GM18867 (cell line): ENCODE results near the gene MACROD2.
"Not testable (repeated sequence)": the region's sequence is repeated elsewhere in the genome, so short reads cannot be mapped to it uniquely, and the experiment has no call there.

Experiments used
- ATAC-seq: cut with Tn5 transposase; IDR thresholded peaks from one replicate; pipeline ENCODE4 v1.9.1; 2021; ENCODE audit warnings: mild to moderate bottlenecking, moderate library complexity; ENCODE audit not compliant: unreplicated experiment

The MACROD2 gene

DNA sequence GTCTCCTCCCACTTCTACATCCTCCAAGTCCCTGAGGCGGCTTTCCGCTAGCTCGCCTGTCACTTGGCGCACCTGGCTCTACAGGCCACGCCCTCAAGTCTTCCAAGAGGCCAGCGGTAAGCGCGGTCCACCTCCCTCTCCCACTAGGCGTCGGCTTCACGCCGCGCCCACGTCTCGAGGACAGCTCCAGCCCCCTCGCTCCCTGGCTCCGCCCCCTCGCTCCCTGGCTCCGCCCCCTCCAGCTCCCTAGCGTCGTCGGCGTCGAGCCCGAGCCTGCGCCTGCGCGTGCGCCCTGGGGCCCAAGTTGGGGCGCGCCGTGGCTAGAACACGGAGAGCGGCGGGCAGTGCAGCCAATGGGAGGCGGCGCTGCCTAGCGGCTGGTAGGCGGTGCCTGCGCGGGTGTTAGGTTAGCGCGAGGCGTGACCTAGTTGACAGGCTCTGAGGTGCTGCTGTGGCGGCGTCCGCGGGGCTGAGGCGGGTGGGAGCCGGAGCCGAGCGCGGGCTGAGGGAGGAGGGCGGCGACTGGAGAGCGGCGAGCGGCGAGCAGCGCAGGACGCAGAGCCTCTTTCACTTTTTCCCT, at the start of gene MACROD2:
Gene MACROD2 (plus strand): TSS at position 431 of the 580 bp plus-strand sequence.
- no peak for ATAC-seq

DNA sequence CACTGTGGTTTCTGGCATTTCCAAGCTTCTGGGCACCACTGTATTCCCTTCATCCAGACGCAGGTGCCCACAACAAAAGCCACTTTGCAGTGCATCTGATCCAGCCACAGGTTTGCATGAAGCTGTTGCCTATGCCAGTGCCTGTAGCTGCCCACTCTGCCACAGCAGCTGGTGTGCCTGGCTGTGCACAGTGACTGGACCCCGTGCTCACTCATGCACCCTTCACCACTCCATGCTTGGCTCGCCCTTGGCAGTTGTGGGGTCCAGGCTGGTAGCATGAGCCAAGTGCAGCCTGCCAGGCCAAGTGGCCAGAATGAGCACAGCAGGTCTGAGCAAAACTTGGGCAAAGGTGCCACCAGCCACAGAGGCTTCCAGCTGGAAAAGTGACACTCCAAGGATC, 47.6 kb upstream of the MACROD2 start:
- ATAC-seq = no peak

DNA sequence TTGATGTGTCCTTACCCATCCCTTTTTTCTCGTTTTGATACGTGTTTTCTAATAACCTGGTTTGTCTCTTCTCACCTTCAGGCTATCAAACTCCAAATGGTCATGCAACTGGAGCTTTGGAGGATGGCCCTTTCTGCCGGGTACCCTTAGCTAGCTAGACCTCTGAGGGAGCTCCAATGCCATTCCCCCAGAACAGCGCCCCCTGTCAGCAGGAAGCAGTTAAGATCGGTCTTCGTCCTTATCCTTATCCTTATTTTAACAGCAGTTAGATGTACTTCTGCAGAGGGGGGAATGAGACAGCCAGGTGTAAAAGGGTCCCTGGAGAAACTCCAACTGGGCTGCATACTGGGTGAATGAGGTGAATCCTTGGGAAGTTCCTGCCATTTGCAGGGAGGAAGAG, 42.1 kb upstream of the MACROD2 start:
- ATAC-seq = no peak

DNA sequence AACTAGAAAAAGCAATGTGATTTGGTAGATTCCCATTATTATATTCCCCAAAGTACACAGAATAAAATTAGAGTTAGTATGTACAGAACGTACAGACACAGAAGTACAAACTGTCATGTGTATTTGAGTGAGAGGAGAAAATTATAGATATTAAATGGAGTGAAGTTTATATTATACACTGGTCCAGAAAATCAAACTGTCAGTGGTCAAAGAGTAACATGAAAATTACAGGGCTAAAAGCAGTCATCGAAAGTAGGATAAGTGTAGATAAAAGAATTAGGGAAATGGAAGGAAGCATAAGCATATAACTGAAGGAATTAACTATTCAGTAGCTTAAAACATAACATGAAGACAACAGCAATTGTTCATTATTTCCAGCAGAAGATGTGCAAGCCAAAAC, 35.2 kb upstream of the MACROD2 start:
- ATAC-seq = no peak

DNA sequence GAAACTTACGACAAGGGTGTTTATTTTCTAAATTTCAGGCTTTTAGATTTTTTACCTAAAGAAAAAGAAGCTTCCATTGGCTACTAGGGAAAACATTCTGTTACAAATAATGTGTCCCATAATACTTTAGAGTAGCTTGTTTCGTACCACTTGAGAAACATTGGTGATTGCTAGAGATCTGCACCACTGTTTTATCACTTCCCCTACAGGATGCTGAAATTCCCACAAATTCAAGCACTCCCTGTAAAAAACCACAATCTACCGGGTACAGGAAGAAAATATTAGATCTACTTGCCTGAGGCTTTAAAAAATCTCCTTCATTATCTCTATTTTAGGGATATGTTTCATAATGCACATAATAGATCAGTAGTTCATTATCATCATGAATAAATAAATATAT, 34.8 kb upstream of the MACROD2 start:
- ATAC-seq = no peak

DNA sequence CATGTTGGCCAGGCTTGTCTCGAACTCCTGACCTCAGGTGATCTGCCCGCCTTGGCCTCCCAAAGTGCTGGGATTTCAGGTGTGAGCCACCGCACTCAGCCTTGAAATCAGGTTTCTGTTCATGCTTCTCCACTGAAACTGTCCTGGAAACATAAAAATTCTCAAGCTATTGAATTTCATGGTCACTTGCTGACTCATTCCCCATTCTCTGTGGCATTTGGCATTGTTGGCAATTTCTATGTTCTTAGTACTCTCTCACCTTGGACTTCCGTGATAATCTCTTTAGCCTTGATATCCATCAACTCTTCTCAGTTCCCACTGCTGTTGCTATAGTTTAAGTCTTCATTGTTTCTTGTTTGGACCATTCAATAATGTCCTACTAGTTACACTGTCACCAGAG, 11.1 kb upstream of the MACROD2 start:
- no peak for ATAC-seq

DNA sequence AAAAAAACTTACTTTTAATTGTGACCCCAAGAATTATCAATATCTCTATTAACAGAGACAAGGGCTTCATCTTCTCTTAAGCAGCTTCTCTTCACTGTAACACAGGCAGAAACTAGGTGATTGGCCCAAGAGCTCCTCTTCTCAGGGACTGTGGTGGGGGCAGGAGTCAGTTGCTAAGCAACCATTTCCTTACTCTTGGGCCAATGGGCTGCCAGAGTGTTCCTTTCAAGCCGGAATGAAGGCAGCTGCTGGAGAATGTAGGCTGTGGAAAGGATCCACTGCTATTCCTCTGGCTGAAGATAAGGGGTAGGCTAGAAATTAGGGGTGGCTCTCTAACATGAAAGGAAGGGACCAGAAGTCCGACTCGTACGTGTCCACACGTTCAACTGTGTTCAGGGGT, 4.9 kb upstream of the MACROD2 start, which contains the start of gene SEL1L2:
Gene SEL1L2 (minus strand): TSS at position 150 of the 400 bp plus-strand sequence. CDS start 80 bp downstream, at position 70.
- no peak for ATAC-seq

DNA sequence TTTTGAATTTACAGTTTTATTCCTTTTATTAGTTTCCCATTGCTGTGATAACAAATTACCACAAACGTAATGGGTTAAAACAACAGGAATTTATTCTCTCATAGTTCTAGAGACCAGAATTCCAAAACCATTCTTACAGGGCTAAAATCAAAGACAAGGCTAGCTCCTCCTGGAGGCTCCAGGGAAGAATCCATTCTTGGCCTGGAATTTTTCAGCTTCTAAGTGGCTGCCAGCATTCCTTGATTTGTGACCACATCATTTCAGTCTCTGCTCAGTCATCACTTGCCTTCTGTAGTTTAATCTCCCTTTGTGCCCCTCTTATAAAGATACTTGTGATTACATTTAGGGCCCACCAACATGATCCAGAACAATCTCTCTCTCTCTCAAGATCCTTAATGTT, 4.0 kb upstream of the MACROD2 start:
- no peak for ATAC-seq

DNA sequence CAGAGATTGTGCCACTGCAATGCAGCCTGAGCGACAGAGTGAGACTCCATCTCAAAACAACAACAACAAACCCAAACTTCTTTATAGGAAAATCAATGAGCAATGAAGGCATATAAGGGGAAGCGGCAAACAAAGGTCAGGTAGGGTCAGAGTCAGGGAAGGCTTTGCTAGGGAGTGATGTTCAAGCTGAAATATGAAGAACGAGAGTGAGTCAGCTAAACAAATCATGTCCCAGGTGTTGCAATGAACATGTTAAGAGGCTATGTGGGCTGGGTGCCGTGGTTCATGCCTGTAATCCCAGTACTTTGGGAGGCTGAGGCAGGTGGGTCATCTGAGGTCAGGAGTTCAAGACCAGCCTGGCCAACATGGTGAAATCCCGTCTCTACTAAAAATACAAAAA, 3.4 kb upstream of the MACROD2 start:
- ATAC-seq = not testable (repeated sequence)

DNA sequence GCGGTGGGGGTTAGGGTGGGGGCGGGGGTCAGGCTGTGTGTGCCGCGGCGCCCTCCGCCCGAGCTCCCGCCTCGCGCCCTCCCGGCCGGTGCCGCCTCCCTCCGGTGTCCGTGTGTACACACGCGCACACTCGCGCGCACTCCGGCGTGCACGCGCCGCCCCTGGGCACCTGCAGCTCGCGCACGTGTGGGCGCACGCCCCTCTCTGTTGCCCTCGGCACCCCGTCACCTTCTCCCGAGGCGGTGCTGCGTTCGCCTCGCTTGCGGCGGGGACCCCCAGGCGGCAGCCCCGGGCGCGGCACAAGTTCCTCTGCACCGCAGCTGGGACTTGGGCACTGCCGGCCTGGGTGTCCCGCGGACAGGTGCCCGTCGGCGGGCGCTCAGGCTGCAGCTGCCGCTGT, 525 bp downstream of the MACROD2 start:
- no peak for ATAC-seq

DNA sequence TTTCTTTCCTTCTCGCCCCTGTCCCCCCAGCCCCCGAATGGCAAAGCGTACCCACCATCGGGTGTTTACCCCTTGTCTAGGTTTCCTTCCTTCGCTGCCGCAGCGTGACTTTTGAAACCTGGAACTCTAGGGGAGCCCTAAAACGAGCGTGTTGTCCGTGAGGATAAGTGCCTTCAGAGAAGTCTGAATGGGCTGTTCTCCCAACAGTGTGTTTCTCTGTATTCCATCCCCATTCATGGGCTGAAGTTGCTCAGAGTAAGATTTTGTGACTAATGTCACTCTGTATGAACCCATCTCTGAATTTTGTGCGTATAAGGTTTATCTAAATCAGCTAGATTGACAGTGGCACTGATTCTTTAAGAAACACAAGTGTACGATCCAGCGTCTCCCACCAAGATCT, 949 bp downstream of the MACROD2 start:
- no peak for ATAC-seq

DNA sequence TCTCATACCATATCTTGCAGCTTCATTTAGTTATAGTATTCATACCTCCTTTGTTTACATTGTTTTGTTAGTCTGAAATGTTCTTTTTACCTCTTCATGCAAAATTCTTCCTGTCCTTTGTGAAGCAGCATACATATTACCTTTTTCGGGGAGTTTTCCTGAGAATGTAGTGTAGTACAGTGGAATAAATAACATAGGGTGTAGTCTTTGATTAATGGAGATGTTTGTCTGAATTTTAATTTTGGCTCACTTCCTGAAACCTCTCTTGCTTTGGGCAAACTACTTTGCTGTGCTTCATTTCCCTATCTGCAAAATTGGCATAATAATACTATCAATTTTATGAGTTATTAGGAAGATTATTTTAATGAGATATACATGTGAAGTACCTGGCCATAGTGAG, 5.6 kb downstream of the MACROD2 start:
- ATAC-seq = no peak

DNA sequence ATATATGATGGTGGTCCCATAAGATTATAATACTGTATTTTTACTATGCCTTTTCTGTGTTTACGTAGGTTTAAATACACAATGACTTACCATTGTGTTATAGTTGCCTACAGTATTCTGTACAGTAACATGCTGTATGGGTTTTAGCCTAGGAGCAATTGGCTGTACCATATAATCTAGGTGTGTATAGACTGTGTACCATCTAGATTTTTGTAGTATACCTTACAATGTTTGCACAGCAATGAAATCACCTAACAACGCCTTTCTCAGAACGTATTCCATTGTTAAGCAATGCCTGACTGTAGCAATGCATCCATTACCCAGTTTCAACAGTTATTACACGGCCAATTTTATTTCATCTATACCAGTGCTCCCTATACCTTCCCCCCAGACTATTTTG, 10.7 kb downstream of the MACROD2 start:
- no peak for ATAC-seq

DNA sequence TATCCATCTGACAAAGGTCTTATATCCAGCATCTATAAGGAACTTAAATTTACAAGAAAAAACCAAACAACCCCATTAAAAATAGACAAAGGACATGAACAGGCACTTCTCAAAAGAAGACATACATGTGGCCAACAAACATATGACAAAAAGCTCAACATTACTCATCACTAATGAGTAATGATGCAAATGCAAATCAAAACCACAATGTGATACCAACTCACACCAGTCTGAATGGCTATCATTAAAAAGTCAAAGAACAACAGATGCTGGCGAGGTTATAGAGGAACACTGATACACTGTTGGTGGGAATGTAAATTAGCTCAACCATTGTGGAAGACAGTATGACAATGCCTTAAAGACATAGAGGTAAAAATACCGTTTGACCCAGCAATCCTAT, 13.9 kb downstream of the MACROD2 start:
- ATAC-seq = no peak

DNA sequence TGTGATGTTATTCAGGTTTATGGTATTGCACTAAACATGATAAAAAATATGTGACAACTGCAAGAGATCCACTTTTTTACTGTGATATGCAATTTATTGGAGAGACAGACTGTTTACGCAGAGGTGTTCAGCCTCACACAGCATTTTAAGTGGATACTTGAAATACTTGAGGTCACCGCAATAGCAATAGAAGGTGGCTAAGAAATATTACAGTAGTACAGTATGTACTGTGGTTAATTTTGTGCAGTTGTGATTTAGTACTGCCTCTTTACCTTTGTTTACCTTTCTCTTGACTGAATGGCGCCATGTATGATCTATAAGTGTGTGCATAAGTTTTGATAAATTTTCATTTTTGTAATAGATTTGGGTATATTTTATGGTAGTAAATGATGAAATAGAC, 17.4 kb downstream of the MACROD2 start:
- ATAC-seq = no peak

DNA sequence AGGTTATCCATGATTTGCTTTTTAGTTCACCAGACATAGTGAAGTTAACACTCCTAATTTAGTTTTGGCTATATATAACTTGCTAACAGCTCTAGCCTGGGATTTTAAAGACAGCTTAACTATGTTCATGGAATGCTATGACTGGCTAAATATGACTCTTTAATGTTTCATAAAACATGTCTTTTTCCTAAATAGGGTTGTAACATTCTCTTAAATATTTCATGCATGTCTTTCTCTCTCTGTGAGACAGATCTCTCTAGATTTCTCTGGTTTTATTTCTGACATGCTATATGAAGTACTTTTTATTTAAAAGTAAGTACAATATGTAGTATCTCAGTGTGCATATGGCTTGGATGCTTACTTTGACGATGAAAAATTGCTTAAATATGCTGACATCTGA, 35.7 kb downstream of the MACROD2 start:
- ATAC-seq = no peak

DNA sequence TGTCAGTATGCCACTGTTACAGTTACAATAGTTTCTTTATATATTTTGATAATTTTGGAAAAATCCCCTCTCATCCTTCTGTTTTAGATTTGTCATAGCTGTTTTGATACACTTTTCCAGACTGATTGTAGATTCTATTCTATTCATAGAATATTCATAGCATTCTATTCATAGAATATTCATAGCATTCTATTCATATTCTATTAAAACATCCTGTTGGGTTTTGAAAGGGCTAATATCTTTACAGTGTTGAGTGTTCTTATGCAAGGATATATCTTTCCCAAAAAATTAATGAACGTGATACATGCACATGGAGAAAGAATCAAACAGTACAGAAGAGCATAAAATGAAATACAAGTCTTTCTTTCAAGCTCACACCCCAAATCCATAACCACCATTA, 38.0 kb downstream of the MACROD2 start:
- no peak for ATAC-seq

DNA sequence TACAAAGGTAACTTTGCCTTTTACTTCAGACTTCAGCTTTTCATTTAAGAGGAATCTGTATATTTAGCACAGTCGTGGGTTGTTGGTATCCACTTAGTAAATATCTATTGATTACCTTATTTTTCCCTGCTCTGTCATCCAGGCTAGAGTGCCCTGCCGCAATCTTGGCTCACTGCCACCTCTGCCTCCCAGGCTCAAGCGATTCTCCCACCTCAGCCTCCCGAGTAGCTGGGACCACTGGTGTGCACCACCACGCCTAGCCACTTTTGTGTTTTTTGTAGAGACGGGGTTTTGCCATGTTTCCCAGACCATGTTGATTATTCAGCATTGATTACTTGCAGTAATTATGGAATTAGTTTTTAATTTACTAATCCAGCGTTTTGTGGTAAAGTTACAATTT, 41.3 kb downstream of the MACROD2 start:
- no peak for ATAC-seq

DNA sequence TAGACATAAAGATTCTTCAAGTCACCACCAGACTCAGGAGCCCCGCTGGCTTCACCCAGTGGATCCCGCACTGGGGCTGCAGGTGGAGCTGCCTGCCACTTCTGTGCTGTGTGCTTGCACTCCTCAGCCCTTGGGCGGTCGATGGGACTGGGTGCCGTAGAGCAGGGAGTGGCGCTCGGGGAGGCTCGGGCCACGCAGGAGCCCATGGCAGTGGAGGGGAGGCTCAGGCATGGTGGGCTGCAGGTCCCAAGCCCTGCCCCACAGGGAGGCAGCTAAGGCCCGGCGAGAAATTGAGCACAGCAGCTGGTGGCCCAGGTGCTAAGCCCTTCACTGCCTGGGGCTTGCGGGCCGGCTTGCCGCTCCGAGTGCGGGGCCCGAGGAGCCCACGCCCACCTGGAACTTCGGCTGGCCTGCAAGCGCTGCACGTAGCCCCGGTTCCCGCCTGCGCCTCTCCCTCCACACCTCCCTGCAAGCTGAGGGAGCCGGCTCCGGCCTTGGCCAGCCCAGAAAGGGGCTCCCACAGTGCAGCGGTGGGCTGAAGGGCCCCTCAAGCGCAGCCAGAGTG, 49.5 kb downstream of the MACROD2 start:
- ATAC-seq = not testable (repeated sequence)

DNA sequence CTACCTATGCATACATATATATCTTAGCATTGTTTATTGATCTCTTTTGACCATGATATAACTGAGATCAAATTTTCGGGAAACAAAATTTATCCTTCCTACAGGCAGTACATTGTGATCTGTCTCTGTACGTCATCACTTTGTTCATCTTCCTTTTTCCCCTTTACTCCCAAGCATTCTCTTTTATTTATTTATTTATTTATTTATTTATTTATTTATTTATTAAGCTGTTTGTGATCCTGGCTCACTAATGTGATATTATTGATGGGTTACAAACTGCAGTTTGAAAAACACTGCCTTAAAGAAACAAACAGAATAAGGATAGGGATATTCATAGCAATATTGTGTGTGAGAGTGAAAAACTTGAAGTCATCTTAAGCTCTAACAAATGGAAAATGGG, 51.2 kb downstream of the MACROD2 start:
- ATAC-seq = no peak

DNA sequence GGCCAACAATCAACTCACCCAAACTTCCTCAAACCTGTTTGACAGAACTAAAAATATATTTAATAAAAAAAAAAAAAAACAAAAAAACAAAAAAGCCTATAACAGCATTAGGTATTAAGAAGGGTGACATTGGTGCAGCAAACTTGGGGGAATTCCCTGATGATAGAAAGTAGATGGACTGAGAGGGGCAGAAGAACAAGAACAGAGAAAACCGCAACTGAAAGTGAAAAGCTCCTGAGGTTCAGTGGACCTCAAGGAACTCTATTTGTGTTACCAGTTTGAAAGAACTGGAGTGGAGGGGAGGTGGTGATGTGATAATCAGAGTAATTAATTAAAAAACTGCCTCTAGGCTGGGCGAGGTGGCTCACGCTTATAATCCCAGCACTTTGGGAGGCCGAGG, 53.8 kb downstream of the MACROD2 start:
- ATAC-seq = peak; percentile 90

DNA sequence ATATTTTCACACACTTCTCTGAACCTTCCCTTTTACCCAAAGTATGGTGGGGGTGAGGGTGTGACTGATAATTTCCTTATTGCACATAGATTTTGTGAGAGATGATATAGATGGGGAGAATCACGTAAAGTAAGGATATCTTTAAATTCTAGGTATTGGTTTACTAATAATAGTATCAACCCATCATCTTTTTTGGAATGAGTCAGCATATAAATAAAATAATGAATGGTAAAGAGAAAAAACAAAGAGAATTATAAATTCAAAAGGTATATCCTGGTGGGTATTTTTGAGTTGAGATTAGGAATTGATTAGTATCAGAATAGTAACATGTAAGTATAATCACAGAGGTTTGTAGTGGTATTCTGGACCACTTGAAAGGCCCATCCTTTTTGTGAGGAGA, 56.1 kb downstream of the MACROD2 start:
- no peak for ATAC-seq

DNA sequence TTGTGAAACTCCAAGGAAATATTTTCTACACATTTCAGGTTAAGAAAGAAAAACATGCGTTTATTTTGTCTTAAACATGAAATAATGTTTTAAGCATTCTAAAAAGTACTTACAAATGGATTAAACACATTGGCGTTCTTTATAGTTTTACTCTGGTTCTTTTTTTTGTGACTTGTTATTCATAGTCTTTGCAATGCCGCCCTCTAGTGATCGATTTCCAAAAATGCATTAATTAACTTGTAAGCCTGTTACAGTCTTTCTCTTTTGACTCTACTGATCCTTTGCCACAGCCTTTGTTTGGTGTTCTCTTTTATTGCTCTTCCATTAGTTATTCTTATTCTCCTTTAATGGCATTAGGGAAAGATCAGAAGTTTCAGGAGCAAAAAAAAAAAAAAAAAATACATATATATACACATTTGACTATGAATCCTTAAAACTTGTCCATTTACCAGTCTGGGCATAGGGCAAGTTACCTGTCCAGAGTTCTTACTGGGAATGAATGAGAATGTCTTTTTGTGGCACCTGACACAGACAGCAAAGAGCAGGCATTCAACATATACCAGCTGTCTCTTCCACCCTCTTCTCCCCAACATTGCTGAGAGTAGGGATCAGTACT, 59.9 kb downstream of the MACROD2 start:
- no peak for ATAC-seq
